HG03378 (cell line): ENCODE results near the gene ATF7.
"Not testable (repeated sequence)": the region's sequence is repeated elsewhere in the genome, so short reads cannot be mapped to it uniquely, and the experiment has no call there.

Source experiments
- ATAC-seq: cut with Tn5 transposase; IDR thresholded peaks from one replicate; pipeline ENCODE4 v1.9.1; 2021; ENCODE audit warnings: mild to moderate bottlenecking, moderate library complexity; ENCODE audit not compliant: unreplicated experiment

ATF7 gene

DNA sequence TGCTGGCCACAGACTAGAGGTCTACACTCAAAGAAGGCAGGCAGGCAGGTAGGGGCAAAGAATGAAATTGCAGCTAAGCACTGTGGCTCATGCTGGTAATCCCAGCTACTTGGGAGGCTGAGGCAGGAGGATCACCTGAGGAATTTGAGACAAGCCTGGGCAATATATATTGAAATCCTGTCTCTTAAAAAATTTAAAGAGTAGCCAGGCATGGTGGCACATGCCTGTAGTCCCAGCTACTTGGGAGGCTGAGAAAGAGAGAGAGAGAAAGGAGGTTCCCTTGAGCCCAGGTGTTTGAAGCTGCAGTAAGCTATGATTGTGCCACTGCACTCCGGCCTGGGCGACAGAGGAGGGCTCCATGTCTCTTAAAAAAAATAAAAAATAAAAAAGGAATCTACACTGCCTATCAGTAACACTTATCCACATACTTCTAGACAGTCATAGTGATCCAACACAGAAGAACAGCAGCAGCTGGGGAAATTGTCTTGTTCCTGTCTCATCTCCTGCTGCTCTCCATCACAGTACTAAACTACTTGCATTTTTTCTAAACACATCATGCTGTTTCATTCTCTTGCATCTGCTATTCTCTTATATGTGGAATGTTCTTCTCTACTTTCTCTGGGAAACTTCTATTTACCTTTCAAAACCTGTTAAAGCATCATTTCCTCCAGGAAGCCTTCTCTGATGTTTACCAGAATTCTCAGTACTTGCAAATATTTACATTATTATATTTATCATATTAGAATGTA is 57.2 kb downstream of the ATF7 start:
- no peak for ATAC-seq

DNA sequence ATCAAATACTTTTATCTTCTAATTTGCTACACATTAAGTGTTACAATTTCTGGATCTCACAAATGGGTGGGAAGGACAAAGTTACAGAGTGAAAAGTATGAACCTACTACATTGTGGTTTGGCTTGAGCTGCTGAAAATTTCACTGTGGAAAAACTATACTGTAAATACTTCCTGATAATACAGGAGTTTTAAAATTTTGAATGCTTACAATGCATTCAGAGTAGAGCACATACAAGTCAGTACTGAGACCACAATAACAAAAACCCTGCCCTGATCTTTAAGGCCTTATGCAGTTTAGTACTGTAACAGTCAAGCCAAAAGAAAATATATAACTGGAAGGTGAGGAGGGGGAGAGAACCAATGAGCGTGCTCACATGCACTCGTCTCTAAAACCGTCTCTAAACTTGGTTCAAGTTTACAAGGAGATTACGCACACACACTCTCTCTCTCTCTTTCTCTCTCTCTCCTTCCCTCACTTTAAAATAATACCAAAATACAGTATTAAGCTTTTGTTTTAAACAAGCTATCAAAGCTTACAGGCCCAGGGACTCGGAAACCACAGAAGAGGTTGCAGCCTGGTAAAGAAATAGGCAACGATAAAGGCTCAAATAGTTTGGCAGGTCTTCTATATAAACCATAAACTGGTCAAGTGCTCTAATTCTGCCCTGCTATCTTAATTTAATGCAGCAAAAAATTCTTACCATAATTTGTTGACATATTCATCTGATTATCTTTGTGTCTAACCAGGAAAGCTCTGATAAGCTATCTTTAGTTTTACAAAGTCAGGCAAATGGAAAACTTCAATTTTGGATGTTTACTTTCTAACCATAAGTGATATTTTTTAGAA is 58.0 kb downstream of the ATF7 start:
- no peak for ATAC-seq

DNA sequence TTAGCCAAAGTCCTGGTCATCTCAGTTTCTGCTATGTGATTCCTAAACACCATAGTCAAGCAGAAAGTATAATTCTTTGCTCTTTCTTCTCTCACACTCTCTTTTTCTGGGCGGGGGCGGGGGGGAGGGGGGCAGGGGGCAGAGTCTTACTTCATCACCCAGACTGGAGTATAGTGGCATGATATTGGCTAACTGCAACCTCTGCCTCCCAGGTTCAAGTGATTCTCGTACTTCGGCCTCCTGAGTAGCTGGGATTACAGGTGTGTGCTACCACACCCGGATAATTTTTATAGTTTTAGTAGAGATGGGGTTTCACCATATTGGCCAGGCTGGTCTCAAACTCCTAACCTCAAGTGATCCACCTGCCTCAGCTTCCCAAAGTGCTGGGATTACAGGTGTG is 60.8 kb downstream of the ATF7 start:
- not testable (repeated sequence) for ATAC-seq

DNA sequence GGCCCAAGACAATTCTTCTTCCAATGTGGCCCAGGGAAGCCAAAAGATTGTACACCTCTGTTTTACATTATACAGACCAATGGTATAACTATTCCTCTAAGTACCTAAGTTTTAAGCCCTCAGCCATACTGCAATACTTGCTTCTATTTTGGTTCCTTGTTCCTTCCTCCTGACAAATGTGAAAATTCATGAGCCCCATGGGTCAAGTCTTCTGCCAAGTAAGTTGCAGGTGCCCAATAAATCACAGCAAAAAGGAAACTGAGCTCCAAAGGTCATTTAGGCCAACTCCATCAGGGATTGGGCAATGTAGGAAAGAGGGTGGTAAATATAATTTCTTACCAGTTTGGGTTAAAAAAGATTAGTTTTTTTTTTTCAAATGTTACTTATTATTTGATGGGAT is 61.2 kb downstream of the ATF7 start:
- ATAC-seq, result no peak

DNA sequence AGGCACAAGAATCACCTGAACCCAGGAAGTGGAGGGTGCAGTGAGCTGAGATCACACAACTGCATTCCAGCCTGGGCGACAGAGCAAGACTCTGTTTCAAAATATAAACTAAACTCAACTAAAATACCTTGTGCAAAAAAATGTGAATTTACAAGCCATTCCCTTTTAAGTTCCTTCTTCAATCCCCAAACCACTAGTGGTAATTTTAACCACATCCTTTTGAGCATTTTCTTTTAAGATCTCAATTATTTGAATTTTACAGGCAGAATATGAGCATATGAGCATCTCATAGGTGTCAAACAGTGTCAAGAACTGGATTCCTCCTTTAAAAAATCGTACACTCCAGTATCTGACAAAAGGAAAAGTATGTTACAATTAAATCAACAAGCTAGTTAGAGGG is 61.9 kb downstream of the ATF7 start:
- no peak for ATAC-seq

DNA sequence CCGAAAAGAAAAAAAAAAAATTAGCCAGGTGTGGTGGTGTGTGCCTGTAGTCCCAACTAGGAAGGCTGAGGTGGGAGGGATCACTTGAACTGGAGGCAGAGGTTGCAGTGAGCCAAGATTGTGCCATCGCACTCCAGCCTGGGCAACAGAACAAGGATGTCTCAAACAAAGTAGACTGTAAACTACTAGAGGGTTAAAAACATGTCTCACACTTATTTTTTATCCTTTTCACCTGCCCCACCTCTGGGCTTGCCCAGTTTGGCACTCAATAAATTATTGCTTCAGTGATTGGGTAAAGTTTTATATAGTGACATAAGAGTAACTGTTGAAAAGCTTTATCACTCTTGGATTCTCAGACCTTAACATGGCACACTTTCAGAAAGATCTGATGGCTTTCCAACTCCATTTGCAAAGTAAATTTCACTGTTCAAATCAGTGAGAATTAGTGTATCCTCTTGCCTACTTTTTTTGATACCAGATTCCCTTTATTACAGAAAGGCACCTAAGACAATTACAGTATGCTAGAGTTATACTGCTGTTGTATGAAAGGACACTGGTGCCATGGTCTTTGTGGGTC is 62.6 kb downstream of the ATF7 start:
- ATAC-seq, result no peak

DNA sequence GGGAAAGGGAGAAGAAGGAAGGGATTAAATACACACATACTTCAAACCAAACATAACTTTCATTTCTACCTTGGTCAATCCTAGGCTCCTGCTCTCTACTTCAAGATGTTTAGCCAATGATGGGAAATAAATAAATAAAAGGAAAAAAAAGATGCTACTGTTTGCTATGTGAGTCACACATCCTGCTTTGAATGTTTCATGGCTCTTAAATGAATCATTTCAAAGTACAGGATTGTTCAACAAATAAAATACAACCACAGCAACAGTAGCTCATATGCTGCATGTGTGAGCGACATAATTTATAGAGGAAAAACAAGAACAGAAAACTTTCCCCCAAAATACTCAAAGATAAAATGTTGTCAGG is 64.6 kb downstream of the ATF7 start:
- ATAC-seq, result no peak

DNA sequence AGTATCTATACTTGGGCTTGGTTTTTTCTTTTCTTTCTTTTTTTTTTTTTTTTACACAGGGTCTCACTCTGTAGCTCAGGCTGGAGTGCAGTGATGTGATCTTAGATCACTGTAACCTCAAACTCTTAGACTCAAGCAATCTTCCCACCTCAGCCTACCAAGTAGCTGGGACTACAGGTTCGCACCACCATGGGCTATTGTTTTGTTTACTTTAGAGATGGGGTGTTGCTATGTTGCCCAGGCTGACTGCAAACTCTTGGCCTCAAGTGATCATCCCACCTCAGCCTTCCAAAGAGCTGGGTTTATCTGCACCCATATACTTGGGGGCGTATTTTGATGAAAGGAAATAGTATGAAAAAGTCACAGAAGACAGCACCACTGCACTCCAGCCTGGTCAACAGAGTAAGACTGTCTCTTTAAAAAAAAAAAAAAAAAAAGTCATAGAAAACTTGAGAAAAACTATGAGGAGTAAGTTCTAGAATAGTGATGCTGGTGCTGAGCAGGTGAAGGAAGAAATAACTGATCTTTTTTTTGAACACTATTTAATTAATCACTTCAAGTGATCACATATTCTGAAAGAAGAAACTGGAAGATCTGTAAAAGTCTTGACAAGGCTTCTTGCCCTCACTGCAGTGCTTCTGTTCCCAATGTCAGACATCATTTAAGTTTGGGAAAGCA is 65.1 kb downstream of the ATF7 start:
- no peak for ATAC-seq

DNA sequence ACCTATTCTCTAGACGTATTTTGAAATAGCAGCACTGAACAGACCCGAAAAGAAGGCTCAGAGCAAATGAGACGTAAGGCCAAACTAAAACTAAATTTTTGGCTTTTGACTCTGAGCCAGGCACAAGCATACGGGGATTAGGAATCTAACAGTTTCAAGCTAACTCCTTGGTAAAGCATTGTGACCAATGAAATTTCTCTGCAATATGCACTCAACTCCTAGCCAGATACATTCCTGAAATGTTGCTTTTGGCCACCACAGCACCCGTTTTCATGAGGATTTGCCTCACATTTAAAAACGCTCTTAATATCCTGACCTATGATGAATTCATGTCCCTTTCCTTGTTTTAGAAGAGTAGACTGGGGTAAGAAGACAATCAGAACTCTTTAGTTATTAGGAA is 65.8 kb downstream of the ATF7 start:
- ATAC-seq, result no peak

DNA sequence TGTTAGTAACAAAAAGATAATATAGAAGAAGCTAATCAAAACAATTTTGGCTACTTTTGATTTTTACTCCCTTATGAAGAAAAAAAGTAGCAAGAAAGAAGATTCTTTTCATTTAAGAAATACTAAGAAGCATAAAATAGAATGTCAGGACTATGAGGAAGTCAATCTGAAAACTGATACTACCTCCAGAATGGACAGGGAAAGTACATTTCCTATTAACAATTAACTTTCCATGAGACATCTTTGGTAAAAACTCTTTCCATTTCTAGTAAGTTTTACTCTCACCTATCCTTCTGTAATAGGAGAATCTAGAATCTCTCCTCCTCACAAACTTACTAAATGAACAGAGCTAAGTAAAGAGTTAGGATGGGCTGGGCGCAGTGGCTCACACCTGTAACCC is 67.6 kb downstream of the ATF7 start:
- ATAC-seq, result no peak

DNA sequence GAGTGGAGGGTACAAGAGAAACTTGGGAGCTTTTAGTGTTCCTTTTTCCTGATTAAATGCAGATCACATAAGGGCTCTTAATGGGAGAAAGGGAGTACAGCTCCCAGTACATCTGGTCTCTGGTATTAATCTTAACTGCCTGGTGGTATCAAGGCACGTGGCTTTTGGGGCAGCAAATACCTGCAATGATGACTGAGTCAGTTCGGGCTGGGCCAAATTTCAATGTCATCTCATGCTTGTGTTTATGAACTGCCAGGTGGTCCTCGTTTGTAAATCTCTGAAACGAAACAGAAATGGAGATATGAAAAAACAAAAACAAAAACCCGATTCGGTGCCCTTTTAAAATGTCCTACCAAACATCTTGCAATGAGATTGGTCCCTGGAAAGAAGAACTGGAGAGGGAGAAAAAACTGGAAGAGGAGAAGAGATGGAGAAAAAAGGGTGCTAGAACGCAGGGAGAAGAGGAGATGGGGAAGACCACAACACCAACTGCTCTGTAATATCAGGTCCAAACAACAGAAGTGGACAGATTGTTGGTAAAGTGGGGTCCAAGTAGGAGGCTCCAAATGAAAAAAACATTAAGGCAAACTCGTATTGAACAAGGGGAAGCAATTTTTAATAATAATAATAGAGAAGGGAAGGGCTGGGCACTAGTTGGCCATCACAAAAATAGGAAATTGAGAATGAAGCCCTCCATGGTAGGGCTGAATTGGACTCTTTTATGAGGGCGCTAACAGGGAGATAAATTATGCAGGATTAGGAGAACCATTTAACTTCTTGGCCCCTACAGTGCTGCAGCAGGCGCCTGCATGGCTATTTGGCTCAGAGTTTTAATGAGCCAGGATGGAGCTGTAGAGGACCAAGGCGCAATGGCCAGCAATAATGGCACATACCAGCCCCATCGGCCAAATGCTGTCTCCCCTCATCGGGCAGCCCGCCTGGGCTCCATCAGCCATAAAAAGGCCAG is 73.5 kb downstream of the ATF7 start:
- no peak for ATAC-seq

DNA sequence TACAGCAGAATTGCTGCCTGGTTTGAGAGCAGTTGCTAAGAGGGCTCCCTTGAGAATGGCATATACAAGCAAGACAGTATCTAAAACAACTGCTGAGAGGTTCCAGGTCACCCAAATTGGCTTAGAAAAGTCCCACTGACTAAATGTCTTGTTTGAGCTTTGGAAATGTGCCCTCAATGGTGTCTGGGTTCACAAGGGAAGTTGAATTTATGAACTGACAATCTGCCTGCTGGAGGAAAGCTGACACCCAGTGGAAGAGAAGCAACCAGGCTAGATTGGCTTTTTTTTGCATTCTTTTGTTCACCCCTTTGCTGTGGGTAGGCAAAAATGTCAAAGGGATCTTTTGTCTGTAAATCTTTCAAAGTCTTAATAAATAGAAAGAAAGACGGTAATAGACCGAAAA is 74.3 kb downstream of the ATF7 start:
- ATAC-seq, result no peak

DNA sequence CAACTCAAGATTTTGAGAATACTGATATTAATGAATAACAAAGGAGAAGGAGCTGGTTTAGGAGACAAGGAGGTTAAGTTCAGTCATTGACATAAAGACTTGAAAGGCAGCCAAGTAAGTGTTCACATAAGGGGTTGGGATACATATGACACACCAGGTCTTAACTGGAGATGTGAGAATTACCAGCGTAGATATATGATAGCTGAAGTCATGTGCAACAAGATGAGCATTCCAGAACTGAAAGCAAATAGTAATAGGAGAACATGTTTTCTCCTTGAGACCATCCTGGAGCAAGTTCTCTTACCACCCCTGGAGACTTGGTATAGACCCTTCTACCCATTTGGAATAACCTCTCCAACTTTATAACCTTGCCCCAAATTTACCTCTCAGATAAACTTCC is 75.6 kb downstream of the ATF7 start:
- ATAC-seq, result no peak

DNA sequence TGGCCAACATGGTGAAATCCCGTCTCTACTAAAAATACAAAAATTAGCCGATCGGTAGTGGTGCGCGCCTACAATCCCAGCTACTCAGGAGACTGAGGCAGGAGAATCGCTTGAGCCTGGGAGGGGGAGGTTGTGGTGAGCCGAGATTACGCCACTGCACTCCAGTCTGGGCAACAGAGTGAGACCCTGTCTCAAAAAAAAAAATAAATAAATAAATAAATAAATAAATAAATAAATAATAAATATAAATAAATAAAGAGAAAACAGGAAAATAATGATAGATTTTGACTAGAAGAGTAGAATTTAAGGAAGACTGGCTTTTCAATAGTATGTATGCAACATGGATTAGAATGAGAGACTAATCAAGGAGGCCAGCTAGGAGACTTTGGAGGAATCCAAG is 76.1 kb downstream of the ATF7 start:
- not testable (repeated sequence) for ATAC-seq

DNA sequence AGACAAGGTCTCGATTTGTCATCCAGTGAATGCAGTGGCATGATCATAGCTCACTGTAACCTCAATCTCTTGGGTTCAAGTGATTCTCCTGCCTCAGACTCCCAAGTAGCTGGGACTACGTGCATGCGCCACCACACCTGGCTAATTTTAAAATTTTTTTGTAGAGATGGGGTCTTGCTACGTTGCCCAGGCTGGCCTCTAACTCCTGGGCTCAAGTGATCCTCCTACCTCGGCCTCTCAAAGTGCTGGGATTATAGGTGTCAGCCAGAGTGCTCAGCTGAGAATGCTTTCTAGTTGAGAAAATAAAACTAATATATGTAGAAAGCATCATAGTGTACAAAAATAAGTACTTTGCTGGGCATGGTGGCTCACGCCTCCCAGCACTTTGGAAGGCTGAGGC is 77.8 kb downstream of the ATF7 start:
- ATAC-seq, result not testable (repeated sequence)

DNA sequence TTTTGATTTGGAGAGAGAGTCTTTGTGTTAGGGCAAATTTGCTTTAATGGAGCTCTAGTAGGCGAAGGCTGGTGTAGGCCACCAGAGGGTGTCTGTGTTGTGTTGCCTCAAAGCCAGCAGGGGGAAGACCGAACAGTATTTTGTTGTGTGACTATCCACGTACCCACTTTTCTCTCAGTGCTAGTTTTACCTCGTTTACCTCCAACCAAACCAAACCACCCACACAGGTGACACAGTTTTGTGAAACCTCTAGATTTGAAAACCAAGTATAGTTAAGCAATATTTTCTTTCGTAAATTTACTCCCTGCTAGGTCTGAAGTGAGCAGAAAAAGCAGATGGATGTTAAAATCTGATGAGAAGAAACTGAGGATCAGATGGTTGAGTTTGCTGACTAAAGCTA is 82.6 kb downstream of the ATF7 start:
- ATAC-seq, result no peak

DNA sequence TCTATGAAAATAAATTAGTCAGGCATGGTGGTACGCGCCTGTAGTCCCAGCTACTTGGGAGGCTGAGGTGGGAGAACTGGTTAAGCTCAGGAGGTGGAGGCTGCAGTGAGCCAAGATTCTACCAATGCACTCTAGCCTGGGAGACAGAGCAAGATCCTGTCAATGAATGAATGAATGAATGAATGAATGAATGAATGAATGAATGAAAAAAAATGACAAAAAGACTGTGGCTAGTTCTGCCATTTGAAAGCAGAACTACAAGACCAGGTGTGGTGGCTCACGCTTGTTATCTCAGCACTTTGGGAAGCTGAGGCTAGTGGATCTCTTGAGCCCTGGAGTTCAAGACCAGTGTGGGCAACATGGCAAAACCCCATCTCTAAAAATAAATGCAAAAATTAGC is 86.7 kb downstream of the ATF7 start:
- ATAC-seq, result no peak

DNA sequence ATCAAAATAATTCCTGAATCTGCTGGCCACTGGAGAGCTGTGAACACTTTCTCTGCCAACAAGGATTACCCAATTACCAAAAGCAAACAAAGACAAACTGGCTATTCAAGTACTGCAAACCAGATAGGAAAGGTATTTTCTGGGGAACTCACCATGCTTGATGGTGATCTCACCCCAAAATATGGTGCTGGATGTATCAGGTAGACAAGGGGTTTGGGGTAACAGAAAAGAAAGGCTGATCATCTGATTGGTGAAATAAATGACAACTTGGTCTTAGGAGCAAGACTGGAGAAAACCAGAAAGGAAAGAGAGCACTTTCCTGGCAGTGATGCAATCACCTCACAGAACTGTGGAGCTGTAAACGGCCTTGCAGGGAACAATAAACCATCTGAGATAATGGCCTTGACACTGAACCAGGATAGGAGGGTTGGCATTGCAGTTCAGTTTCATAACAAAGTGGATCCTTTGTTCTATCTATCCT is 87.9 kb downstream of the ATF7 start:
- no peak for ATAC-seq

DNA sequence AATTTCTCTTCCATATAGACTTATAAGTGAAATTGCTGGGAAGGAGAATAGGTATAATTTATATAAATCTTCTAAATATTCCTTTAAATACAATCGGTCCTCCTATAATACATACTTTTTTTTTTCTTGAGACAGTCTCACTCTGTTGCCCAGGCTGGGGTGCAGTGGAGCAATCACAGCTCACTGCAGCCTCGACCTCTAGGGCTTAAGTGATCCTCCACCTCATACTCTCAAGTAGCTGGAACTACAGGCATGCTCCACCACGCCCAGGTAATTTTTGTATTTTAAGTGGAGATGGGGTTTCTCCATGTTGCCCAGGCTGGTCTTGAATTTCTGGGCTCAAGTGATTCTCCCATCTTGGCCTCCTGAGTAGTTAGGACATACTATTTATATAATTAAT is 89.2 kb downstream of the ATF7 start:
- ATAC-seq, result no peak

DNA sequence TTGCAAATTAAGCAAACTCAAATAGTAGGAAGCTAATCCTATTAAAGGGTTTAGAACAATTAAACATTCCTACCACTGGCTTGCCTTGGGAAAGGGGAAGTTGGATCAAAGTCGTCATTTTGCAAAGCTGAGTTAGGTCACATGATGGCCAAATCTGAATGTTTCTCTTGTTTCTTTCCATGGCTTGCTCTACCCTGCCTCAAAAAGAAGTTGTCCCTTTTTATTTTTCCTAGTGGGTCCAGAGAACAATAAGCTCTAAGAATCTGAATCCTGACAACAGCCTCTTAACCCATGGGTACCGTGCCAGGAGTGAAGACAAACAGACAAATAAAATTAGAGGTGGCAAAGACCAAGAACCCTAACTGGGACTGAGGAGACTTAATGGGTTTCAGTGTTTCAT is 92.7 kb downstream of the ATF7 start:
- ATAC-seq, result no peak
